ENCODE measurements around the gene VOPP1.
"Not testable (repeated sequence)": the region's sequence is repeated elsewhere in the genome, so short reads cannot be mapped to it uniquely, and the experiment has no call there.

Gene VOPP1

DNA sequence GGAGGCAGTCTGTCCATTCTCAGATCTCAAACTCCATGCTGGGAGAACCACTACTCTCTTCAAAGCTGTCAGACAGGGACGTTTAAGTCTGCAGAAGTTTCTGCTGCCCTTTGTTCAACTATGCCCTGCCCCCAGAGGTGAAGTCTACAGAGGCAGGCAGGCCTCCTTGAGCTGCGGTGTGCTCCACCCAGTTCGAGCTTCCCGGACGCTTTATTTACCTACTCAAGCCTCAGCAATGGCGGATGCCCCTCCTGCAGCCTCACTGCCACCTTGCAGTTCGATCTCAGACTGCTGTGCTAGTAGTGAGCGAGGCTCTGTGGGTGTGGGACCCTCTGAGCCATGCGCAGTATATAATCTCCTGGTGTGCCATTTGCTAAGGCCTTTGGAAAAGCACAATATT lies 10.4 kb upstream of the VOPP1 start:
- DNase-seq (ENCODE audit: low read depth), result not testable (repeated sequence)

DNA sequence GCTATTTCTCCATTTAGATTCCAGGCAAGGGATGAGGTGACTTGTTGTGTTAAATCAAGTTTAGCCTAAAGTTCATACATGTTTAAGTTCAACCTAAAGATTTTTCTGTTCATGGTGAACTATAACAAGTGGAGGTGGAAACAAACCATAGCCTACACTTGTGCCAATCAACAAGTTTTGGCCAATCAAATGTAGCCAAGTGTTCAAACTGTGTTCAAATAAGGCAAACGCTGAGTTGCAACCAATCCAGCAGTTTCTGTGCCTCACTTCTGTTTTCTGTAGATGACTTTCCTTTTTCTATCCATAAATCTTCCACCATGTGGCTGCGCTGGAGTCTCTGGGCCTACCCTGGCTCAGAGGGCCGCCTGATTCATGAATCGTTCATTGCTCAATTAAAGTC lies 4.5 kb upstream of the VOPP1 start:
- no peak for DNase-seq (ENCODE audit: low read depth)

- DNase-seq (ENCODE audit: low read depth), result no peak
Measured at GRCh38 chr7:55575733-55576132, 3.4 kb upstream of the VOPP1 start.

GRCh38 chr7:55575098-55575497 lies 2.8 kb upstream of the VOPP1 start:
- no peak for DNase-seq (ENCODE audit: low read depth)

DNA sequence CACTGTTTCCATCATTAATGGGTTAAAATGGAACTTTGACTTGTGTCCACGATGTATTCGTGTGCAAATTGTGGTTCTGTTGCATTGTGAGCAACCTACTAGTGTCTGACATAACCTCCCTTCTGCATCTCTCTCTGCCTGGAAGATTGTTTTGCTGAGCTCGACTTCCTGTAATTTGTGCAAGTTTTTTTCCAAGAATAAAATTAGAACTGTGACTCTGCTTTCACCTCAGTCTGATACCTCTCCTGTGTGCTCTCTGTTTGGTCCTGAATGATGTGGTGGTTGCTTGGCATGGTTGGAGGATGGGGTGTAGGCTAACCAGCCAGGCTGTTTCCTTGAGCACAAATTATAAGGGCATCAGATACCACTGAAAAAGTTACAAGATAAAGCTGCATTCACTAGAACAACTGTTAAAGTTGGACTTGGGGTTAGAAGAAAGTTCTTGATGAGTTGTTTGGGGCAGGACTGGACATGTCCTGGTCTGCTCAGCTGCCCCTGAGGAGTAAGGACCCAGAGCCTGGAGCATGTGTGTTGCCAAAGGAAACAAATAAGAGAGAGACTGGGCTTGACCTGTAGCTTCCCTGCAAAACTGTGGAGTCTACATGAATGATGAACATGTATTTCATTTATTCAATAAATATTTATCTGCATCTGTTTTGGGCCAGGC lies 1.9 kb upstream of the VOPP1 start:
- DNase-seq (ENCODE audit: low read depth), result no peak

DNA sequence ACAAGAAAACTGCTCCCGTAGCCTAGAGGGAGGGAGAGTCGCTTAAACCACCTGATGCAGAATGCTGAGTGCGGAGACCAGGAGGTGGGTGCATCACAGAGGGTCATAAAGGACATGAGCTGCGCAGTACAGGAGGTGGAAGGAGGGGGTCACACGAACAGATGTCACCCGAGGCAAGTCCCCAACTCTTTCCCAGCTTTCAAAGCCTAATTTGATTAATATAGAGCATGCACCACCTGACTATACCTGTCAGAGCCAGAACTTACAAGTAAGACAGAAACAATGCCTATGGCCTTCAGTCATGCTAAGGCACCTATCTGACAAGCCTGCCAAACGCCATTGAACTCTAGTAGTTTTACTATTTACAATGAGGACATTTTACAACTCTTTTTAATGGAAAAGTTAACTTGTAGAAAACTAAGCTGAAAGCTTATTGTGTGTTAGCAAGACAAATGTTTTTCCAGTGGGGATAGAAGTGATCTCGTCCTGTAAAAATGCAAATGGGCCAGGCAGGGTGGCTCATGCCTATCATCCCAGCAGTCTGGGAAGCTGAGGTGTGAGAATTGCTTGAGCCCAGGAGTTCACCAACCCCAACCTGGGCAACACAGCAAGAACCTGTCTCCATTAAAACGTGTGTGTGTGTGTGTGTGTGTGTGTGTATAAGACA lies 1.1 kb upstream of the VOPP1 start:
- no peak for DNase-seq (ENCODE audit: low read depth)

DNA sequence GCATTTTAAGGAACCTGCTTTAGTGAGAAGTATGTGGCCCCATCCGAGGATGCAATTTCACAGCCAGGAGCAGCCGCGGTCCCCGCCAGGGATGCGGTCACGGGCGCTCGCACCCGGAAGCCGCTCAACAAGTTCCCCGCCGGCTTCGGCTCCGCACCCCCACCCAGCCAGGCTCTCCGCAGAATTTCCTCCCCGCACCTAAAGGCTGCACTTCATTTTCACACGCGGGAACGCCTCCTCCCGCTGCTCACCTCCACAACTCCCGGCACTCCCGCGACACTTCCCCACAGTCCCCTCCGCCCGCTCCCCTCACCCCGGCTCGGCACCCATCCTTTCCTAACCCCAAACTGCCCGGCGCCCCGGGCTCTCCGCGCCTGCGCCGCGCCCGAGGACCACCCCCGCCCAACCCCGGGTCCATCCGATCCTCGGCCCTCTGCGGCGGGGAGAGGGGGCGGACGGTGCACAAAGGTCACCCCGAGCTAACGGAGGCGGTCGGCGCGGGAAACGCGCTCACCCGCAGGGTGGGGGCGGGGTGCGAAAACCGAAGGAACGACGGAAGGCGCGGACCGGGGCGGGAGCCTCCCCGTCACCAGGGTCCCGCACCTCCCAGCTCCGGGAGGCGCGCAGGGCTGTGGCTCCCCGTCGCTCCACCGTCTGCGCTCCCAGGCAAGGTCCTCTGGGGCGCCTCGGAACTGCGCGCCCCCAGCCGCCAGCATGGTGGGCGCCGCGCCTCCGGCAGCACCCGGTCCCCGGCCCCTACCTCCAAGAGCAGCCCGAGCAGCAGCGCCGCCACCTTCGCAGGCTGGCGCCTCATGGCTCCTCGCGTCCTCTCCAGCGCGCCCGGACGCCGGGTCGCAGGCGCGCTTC lies 558 bp downstream of the VOPP1 start:
- no peak for DNase-seq (ENCODE audit: low read depth)

- DNase-seq (ENCODE audit: low read depth), result no peak
Measured at GRCh38 chr7:55570939-55571338, 1.4 kb downstream of the VOPP1 start.

DNA sequence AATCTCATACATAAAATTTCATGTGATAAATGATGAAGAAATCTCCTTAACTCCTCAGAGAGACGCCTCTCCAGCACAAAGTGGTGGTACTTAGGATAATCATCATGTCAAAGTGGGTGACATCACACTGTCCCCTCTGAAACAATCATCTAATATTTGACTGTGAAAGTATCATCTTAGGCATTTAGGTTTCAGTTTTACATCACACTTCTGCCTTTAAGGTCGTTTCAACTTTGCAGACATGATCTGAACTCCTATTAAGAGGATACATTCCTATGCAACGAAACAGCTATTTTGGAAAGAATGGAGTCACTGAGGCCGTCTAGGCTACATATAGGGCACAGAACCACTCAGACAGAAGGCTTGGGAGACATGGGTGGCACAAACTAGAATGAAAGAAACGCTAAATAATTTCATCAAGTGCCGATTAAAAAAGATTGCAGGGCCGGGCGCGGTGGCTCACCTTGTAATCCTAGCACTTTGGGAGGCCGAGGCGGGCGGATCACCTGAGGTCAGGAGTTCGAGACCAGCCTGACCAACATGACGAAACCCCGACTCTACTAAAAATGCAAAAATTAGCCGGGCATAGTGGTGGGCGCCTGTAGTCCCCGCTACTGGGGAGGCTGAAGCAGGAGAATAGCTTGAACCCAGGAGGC lies 2.0 kb downstream of the VOPP1 start:
- DNase-seq (ENCODE audit: low read depth), result no peak

- DNase-seq (ENCODE audit: low read depth), result no peak
Measured at GRCh38 chr7:55569797-55570196, 2.5 kb downstream of the VOPP1 start.

- DNase-seq (ENCODE audit: low read depth), result no peak
Measured at GRCh38 chr7:55569269-55569663, 3.0 kb downstream of the VOPP1 start.

DNA sequence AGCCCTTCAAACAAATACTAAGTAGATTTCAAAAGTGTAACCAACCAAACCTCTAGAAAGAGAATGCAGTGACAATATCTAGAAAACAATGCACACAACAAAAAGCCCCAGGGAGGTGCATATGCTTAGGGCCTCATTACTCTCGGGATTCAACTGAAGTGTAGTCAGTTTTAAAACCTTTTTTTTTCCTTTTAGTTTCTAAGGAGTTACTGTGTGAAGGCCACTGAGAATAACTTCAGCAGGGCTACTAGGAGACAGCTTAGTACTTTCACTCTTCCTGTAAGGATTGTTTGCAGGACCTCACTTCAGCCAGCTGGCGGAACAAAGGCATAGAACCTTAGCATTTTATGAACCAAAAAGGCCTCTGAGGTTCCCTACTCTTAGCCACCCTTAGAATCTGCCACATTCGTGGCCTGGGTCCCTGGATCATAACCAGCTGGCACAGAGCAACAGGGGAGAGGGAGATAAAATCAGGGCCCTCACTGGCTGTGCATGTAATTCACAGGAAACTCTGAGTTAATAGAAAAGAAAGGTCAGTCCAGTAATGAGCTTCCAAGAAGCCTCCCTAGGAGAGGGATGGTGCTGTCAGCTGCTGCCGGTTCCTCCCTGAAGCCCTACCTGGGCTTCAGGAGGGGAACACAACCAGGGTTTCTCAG lies 3.6 kb downstream of the VOPP1 start:
- DNase-seq (ENCODE audit: low read depth), result no peak

GRCh38 chr7:55567571-55567970 lies 4.7 kb downstream of the VOPP1 start:
- DNase-seq (ENCODE audit: low read depth), result no peak

- no peak for DNase-seq (ENCODE audit: low read depth)
Measured at GRCh38 chr7:55565681-55566080, 6.6 kb downstream of the VOPP1 start.

DNA sequence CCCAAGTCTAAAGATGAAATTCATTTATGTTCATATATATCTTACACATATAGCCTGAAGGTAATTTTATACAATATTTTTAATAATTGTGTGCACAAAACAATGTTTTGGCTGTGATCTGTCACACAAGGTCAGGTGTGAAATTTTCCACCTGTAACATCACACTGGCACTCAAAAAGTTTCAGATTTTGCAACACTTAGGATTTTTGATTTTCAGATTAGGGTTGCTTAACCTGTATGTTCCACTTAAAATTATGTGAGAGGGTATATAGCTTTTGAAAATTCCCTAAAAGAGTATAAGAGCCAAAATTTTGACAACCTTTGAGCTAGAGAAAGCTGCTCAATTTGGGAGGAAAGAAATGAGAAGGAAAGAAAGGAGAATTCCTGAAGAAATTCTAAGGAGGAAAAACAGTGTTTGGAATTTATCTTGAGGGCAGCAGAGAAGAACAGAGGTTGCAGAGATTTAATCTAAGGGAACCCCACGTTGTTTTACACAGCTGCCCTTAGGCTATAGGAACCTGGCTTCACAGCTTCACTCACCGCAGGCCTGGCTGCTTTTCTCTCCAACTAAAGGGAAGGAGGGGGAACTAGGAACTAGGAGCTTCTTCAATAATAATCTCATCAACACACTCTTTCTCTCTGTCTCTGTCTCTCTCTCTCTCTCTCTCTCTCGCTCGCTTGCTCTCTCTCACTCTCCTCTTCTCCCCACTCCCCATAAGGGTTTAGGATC lies 8.5 kb downstream of the VOPP1 start:
- no peak for DNase-seq (ENCODE audit: low read depth)

- DNase-seq (ENCODE audit: low read depth), result no peak
Measured at GRCh38 chr7:55561690-55562089, 10.6 kb downstream of the VOPP1 start.

- no peak for DNase-seq (ENCODE audit: low read depth)
Measured at GRCh38 chr7:55558962-55559920, 13.1 kb downstream of the VOPP1 start.

DNA sequence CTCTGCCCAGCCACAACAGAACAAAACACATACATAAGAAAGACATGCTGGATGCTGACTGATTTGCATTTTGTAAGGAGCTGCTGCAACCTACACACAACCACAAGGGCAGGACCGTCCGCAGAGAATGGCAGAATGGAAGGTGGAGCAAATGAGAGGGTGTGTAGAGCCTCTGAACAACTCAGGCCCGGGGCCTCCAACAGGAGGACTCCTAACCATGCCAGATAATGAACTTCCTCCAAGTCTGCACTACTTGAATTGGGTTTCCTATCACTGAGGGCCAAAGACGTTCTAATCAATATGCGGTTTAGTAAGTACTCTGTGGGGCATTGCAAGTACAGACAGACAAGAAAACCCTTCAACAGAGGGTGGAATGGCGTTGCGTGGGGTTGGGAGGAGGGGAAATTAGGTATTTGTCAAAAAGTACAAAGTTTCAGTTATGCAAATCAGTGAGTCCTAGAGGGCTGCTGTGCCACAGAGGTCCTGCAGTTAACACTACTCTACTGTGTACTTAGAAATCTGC lies 14.6 kb downstream of the VOPP1 start:
- no peak for DNase-seq (ENCODE audit: low read depth)

GRCh38 chr7:55556492-55556891 lies 15.8 kb downstream of the VOPP1 start:
- DNase-seq (ENCODE audit: low read depth), result no peak

GRCh38 chr7:55556031-55556430 lies 16.3 kb downstream of the VOPP1 start:
- no peak for DNase-seq (ENCODE audit: low read depth)

All from stimulated activated CD8-positive, alpha-beta memory T cell treated with anti-CD3 and anti-CD28 coated beads, Interleukin-15, amount 100 ng/mL, for 1 hour (primary cell).